HCT116 (cell line): Measurements from ENCODE around the gene MTRF1L. TPM values are rescaled to one million over a fixed set of nuclear protein-coding genes. Genes with fewer than 3 reads are reported as not detected.
A peak's percentile ranks its signal among the peaks of the same experiment; 100 is the strongest.

Experiments used
- ATAC-seq: fragments of 200-7000 bp; cut with Tn5 transposase; 2 replicates; pipeline ENCODE4 v1.9.1; 2020; ENCODE audit warnings: mild to moderate bottlenecking, moderate library complexity
- BruUV-seq: library from RNA; stranded (reverse); fragments of 400-500 nt; replicated peaks from 2 replicates; lab custom pipeline; 2021; lab: Mats Ljungman, UMichigan
- CTCF ChIA-PET: fragments of 300-600 bp; sonication (Branson Sonifier 250); formaldehyde crosslinking; loops from one replicate; lab custom pipeline; 2021; ENCODE audit warnings: antibody characterized with exemption; lab: Charles Lee
- POLR2A ChIA-PET: fragments of 300-600, 350-600 bp; sonication (Branson Sonifier 250); formaldehyde crosslinking; loops from one replicate; lab custom pipeline; 2021; ENCODE audit warnings: antibody characterized with exemption; lab: Charles Lee
- RAD21 ChIA-PET, 2 experiments: fragments of 300-600 bp; sonication (Branson Sonifier 250); formaldehyde crosslinking; loops; one replicate each; lab custom pipeline; 2023; ENCODE audit warnings: low total read pairs in 2 of 2; ENCODE audit not compliant: uncharacterized antibody in 2 of 2, unreplicated experiment in 2 of 2, low non-redundant PET in 1 of 2; lab: Charles Lee
- DNase-seq: peaks from one replicate; pipeline ENCODE4 v3.0.0-alpha.2; 2010; ENCODE audit warnings: low read depth, low spot score
- H2AFZ ChIP-seq: fragments of 200-600 bp; shearing (Covaris generic), sonication (generic); 2 replicates; pipeline ENCODE4 v1.6.1; 2017; ENCODE audit warnings: low read depth, mixed run types, mixed read lengths, antibody characterized with exemption, low read length; ENCODE audit not compliant: poor library complexity, severe bottlenecking
- H3K27ac ChIP-seq: 2 replicates; pipeline ENCODE4 v1.5.1; 2012; ENCODE audit warnings: low read depth, low read length
- H3K27me3 ChIP-seq: fragments of 200-600 bp; sonication (generic); 2 replicates; pipeline ENCODE4 v1.6.1; 2016; ENCODE audit warnings: mixed run types, low read length, mixed read lengths; ENCODE audit not compliant: insufficient read depth
- H3K36me3 ChIP-seq, 2 experiments: fragments of 200-500 bp in 1 of 2; fragments of 200-600 bp in 1 of 2; sonication (Bioruptor generic) in 1 of 2; sonication (generic) in 1 of 2; 2 replicates each; pipeline versions ENCODE4 v1.5.1 to v1.6.1; 2014 to 2016; ENCODE audit warnings: low read length in 2 of 2, inconsistent platforms in 1 of 2, mixed read lengths in 1 of 2, mixed run types in 1 of 2; ENCODE audit not compliant: insufficient read depth in 2 of 2, control insufficient read depth in 1 of 2
- H3K4me1 ChIP-seq, 2 experiments: fragments of 200-600 bp in 1 of 2; sonication (generic) in 1 of 2; 2 replicates each; pipeline versions ENCODE4 v1.5.1 to v1.6.1; 2012 to 2017; ENCODE audit warnings: low read length in 2 of 2, inconsistent platforms in 1 of 2, mild to moderate bottlenecking in 1 of 2, mixed read lengths in 1 of 2, mixed run types in 1 of 2, moderate library complexity in 1 of 2; ENCODE audit not compliant: insufficient read depth in 2 of 2, control insufficient read depth in 1 of 2
- H3K4me2 ChIP-seq: fragments of 200-600 bp; sonication (generic); 2 replicates; pipeline ENCODE4 v1.6.1; 2017; ENCODE audit warnings: mixed run types, low read length, mixed read lengths
- H3K4me3 ChIP-seq, 2 experiments: fragments of 200-600 bp in 1 of 2; sonication (generic) in 1 of 2; replicated peaks in 1 of 2; 2 replicates each; pipeline ENCODE4 v1.5.1; 2011 to 2016; ENCODE audit warnings: low read length in 2 of 2, control low read depth in 1 of 2, low read depth in 1 of 2, mild to moderate bottlenecking in 1 of 2, mixed read lengths in 1 of 2, mixed run types in 1 of 2
- H3K79me2 ChIP-seq: fragments of 200-600 bp; sonication (generic); 2 replicates; pipeline ENCODE4 v1.6.1; 2017; ENCODE audit warnings: mild to moderate bottlenecking, mixed run types, low read length, moderate library complexity, mixed read lengths; ENCODE audit not compliant: insufficient read depth
- H3K9ac ChIP-seq: fragments of 200-600 bp; sonication (generic); 2 replicates; pipeline ENCODE4 v1.6.1; 2016; ENCODE audit warnings: low read length, mixed read lengths
- H3K9me2 ChIP-seq: fragments of 200-600 bp; sonication (generic), shearing (Covaris generic); 2 replicates; pipeline ENCODE4 v1.6.1; 2017; ENCODE audit warnings: mixed run types, mild to moderate bottlenecking, moderate library complexity; ENCODE audit not compliant: insufficient read depth
- H3K9me3 ChIP-seq, 2 experiments: fragments of 200-500 bp in 1 of 2; fragments of 200-600 bp in 1 of 2; sonication (Bioruptor generic) in 1 of 2; sonication (generic) in 1 of 2; 2 replicates each; pipeline ENCODE4 v1.6.1; 2014 to 2017; ENCODE audit warnings: low read length in 2 of 2, mixed read lengths in 2 of 2, inconsistent platforms in 1 of 2, low read depth in 1 of 2, mild to moderate bottlenecking in 1 of 2, mixed run types in 1 of 2, moderate library complexity in 1 of 2; ENCODE audit not compliant: control insufficient read depth in 1 of 2, insufficient read depth in 1 of 2
- H4K20me1 ChIP-seq: fragments of 200-600 bp; sonication (generic), shearing (Covaris generic); 2 replicates; pipeline ENCODE4 v1.6.1; 2017; ENCODE audit warnings: mixed run types, mild to moderate bottlenecking, moderate library complexity; ENCODE audit not compliant: insufficient read depth
- ATF3 ChIP-seq: IDR thresholded peaks from 2 replicates; pipeline ENCODE4 v1.6.1; 2012
- CBX3 ChIP-seq: IDR thresholded peaks from 2 replicates; pipeline ENCODE4 v1.6.1; 2012; ENCODE audit warnings: low read depth
- EGR1 ChIP-seq: IDR thresholded peaks from 2 replicates; pipeline ENCODE4 v1.6.1; 2012; ENCODE audit warnings: low read depth
- FOSL1 ChIP-seq: IDR thresholded peaks from 2 replicates; pipeline ENCODE4 v1.6.1; 2012; ENCODE audit warnings: low read depth
- POLR2AphosphoS5 ChIP-seq: IDR thresholded peaks from 2 replicates; pipeline ENCODE4 v1.6.1; 2011; ENCODE audit warnings: mild to moderate bottlenecking, low read depth, low read length, moderate library complexity
- REST ChIP-seq: IDR thresholded peaks from 2 replicates; pipeline ENCODE4 v1.6.1; 2012; ENCODE audit warnings: low read depth
- SP1 ChIP-seq: IDR thresholded peaks from 2 replicates; pipeline ENCODE4 v1.6.1; 2012; ENCODE audit warnings: low read depth
- SRF ChIP-seq: IDR thresholded peaks from 2 replicates; pipeline ENCODE4 v1.6.1; 2012; ENCODE audit warnings: low read depth
- TCF7L2 ChIP-seq: IDR thresholded peaks from 2 replicates; pipeline ENCODE4 v1.7.0; 2011; ENCODE audit warnings: borderline replicate concordance, inconsistent platforms; ENCODE audit not compliant: insufficient read depth, insufficient read length; ENCODE audit errors: extremely low read depth
- YY1 ChIP-seq: IDR thresholded peaks from 2 replicates; pipeline ENCODE4 v1.6.1; 2011; ENCODE audit warnings: low read length, low read depth, moderate library complexity, mild to moderate bottlenecking; ENCODE audit not compliant: insufficient replicate concordance; ENCODE audit errors: extremely low read depth
- ZFX ChIP-seq: fragments of 450-650 bp; IDR thresholded peaks from 2 replicates; pipeline ENCODE4 v1.6.1; 2017
- ZNF274 ChIP-seq: fragments of 200-500 bp; sonication (Bioruptor generic); IDR thresholded peaks from 2 replicates; pipeline ENCODE4 v1.6.1; 2014; ENCODE audit warnings: mild to moderate bottlenecking, low read depth, low read length, inconsistent platforms
- intact Hi-C: fragments of 100-400 bp; cut with micrococcal nuclease; formaldehyde crosslinking; loops from 2 replicates; pipeline ENCODE4 v1.10.0; 2022
- total RNA-seq: library from RNA; stranded (reverse); gene quantifications from one replicate; pipeline ENCODE4 v1.2.1, GENCODE V29; 2021; ENCODE audit not compliant: unreplicated experiment
- TF ChIP-seq, protein P1 (sequence below): IDR thresholded peaks from 2 replicates; pipeline ENCODE4 v1.6.1; 2012

The MTRF1L gene
- total RNA-seq, 1 experiment from 2014 or later, result 26.2 TPM

DNA sequence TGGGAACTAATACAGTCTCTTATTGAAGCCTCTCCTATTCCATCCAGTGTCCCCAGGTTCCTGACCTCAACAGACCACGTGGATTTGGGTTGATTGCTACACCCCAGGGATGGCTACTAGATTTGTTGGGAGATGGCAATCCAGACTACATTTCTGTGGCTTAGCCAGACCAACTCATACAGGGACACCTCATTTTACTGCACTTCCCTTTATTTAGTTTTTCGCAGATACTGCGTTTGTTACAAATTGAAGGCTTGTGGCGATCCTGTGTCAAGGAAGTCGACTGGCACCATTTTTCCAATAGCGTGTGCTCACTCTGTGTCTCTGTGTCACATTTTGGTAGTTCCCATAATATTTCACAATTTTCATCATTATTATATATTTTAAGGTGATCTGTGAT lies 10.3 kb upstream of the MTRF1L start:
- no peaks in the 10 kb centered on the region for H3K79me2 ChIP-seq
- ATAC-seq, result no peak
- no peak overlapping the region for H3K4me3 ChIP-seq
- no peak for DNase-seq
- no peak overlapping the region for H2AFZ ChIP-seq
- intact Hi-C loops, result no loop called here
- ChIA-PET POLR2A (no interaction called here), CTCF (no interaction called here), RAD21 (no interaction called here)
- no peak overlapping the region for H3K27ac ChIP-seq
- BruUV-seq, result no TSS peak
- H3K4me2 ChIP-seq, result no peak overlapping the region
- no peaks in the 10 kb centered on the region for H3K9me3 ChIP-seq
- no peak for TF ChIP-seq REST
- TF ChIP-seq, protein P1, sequence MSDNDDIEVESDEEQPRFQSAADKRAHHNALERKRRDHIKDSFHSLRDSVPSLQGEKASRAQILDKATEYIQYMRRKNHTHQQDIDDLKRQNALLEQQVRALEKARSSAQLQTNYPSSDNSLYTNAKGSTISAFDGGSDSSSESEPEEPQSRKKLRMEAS, result no peak
- no peaks in the 10 kb centered on the region for H3K27me3 ChIP-seq
- H4K20me1 ChIP-seq, result no peaks in the 10 kb centered on the region
- H3K36me3 ChIP-seq, result no peaks in the 10 kb centered on the region
- no peaks in the 10 kb centered on the region for H3K4me1 ChIP-seq
- no peak overlapping the region for H3K9ac ChIP-seq
- H3K9me2 ChIP-seq, result no peaks in the 10 kb centered on the region

GRCh38 chr6:153003366-153003690 lies 819 bp upstream of the MTRF1L start:
- H3K79me2 ChIP-seq, result peaks cover 52% of the 10 kb centered on the region
- ChIA-PET CTCF (no interaction called here), POLR2A (no interaction called here), RAD21 (no interaction called here)
- no peaks in the 10 kb centered on the region for H3K9me2 ChIP-seq
- ATAC-seq (peak; percentile 12; the same call in 1 of the 2 replicates), DNase-seq (no peak)
- H3K27me3 ChIP-seq, result no peaks in the 10 kb centered on the region
- no TSS peak for BruUV-seq
- peak overlapping the region; percentile 13 for H2AFZ ChIP-seq
- peak overlapping the region; percentile 70 for H3K27ac ChIP-seq
- intact Hi-C loops, result no loop called here
- peaks cover 12% of the 10 kb centered on the region; the same call in 1 of the 2 replicates for H4K20me1 ChIP-seq
- H3K4me1 ChIP-seq, result peaks cover 11 to 27% of the 10 kb centered on the region in 2 experiments
- peak overlapping the region; percentile 94 to 99 for H3K4me3 ChIP-seq
- peaks cover 2 to 12% of the 10 kb centered on the region in 2 experiments; a peak in 1 of 4 replicates for H3K36me3 ChIP-seq
- peak overlapping the region; percentile 90 for H3K9ac ChIP-seq
- peak overlapping the region; percentile 91 for H3K4me2 ChIP-seq
- no peaks in the 10 kb centered on the region for H3K9me3 ChIP-seq
- TF ChIP-seq REST (no peak), ZFX (no peak), CBX3 (no peak), ZNF274 (no peak), SP1 (no peak), EGR1 (no peak), YY1 (no peak), POLR2AphosphoS5 (no peak), SRF (no peak), TCF7L2 (no peak), FOSL1 (no peak), ATF3 (no peak)
